Measurements from ENCODE around the gene USP26.
"Not testable (repeated sequence)": the region's sequence is repeated elsewhere in the genome, so short reads cannot be mapped to it uniquely, and the experiment has no call there.

USP26 gene

GRCh38 chrX:133018229-133018628, 78.7 kb downstream of the USP26 start:
- Histone ChIP-seq H3K9ac (ENCODE audit: low read length in 2 of 2) (no peak overlapping the region), H3K27me3 (ENCODE audit: control insufficient read depth in 1 of 2, insufficient read depth in 2 of 2, low read length in 2 of 2) (peaks cover 0 to 11% of the 10 kb centered on the region in 2 donors), H3K36me3 (ENCODE audit: control insufficient read depth in 2 of 2, insufficient read depth in 2 of 2, low read length in 2 of 2) (no peaks in the 10 kb centered on the region), H3K27ac (ENCODE audit: low read length) (no peak overlapping the region), H3K9me3 (ENCODE audit: control insufficient read depth in 2 of 2, low read length in 2 of 2) (no peaks in the 10 kb centered on the region), H3K4me3 (ENCODE audit: low read length in 2 of 2) (no peak overlapping the region), H3K4me1 (ENCODE audit: control insufficient read depth, insufficient read depth, low read length) (no peaks in the 10 kb centered on the region)

- Histone ChIP-seq H3K4me1 (ENCODE audit: control insufficient read depth, insufficient read depth, low read length) (no peaks in the 10 kb centered on the region), H3K36me3 (ENCODE audit: control insufficient read depth in 2 of 2, insufficient read depth in 2 of 2, low read length in 2 of 2) (no peaks in the 10 kb centered on the region), H3K4me3 (ENCODE audit: low read length in 2 of 2) (no peak overlapping the region), H3K27me3 (ENCODE audit: control insufficient read depth in 1 of 2, insufficient read depth in 2 of 2, low read length in 2 of 2) (no peaks in the 10 kb centered on the region), H3K9me3 (ENCODE audit: control insufficient read depth in 2 of 2, low read length in 2 of 2) (peaks cover 0 to 4% of the 10 kb centered on the region in 2 donors), H3K9ac (ENCODE audit: low read length in 2 of 2) (no peak overlapping the region), H3K27ac (ENCODE audit: low read length) (no peak overlapping the region)
These were observed 89.5 kb downstream of the USP26 start for GRCh38 chrX:133007458-133007857.

DNA sequence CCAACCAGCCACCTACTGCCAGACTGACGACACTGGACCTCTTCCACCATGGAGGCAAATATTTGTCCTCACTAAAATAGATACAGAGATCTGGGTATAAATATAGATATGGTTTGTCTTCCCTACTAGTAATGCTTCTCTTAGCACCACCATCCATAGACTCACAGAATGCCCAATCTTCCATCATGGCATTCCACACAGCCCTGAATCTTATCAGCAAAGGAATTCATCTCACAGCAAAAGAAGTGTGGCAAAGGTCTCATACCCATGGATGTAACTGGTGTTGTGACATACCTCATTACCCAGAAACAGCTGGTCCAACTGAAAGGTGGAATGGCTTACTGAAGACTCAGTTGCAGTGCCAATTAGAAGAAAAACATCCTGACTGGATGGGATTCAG, 91.3 kb downstream of the USP26 start:
- Histone ChIP-seq H3K27me3 (ENCODE audit: control insufficient read depth in 1 of 2, insufficient read depth in 2 of 2, low read length in 2 of 2) (no peaks in the 10 kb centered on the region), H3K36me3 (ENCODE audit: control insufficient read depth in 2 of 2, insufficient read depth in 2 of 2, low read length in 2 of 2) (no peaks in the 10 kb centered on the region), H3K4me3 (ENCODE audit: low read length in 2 of 2) (no peak overlapping the region), H3K9me3 (ENCODE audit: control insufficient read depth in 2 of 2, low read length in 2 of 2) (peaks cover 0 to 4% of the 10 kb centered on the region in 2 donors), H3K27ac (ENCODE audit: low read length) (no peak overlapping the region), H3K9ac (ENCODE audit: low read length in 2 of 2) (no peak overlapping the region), H3K4me1 (ENCODE audit: control insufficient read depth, insufficient read depth, low read length) (no peaks in the 10 kb centered on the region)

DNA sequence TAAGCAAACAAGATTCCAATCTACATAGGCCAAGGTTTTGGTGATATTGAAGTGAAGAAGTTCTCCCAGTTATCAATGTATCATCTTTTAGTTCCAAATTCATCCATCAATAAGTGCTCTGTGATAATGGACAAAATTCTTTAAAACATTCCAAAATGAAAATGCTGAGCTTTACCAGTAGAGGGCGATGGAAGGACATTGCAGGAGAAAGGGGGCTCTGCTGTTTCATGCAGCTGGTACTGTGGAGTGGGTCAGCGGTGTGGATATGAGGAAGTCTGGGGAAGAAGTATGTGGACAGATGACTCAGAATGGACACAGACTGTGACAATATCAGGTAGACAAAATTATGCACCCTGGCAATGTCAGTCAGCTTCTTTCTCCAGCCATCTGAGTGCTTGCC, 91.9 kb downstream of the USP26 start:
- Histone ChIP-seq H3K9me3 (ENCODE audit: control insufficient read depth in 2 of 2, low read length in 2 of 2) (peaks cover 0 to 4% of the 10 kb centered on the region in 2 donors), H3K9ac (ENCODE audit: low read length in 2 of 2) (no peak overlapping the region), H3K4me1 (ENCODE audit: control insufficient read depth, insufficient read depth, low read length) (no peaks in the 10 kb centered on the region), H3K4me3 (ENCODE audit: low read length in 2 of 2) (no peak overlapping the region), H3K36me3 (ENCODE audit: control insufficient read depth in 2 of 2, insufficient read depth in 2 of 2, low read length in 2 of 2) (no peaks in the 10 kb centered on the region), H3K27me3 (ENCODE audit: control insufficient read depth in 1 of 2, insufficient read depth in 2 of 2, low read length in 2 of 2) (no peaks in the 10 kb centered on the region), H3K27ac (ENCODE audit: low read length) (no peak overlapping the region)

- Histone ChIP-seq H3K4me1 (ENCODE audit: control insufficient read depth, insufficient read depth, low read length) (no peaks in the 10 kb centered on the region), H3K36me3 (ENCODE audit: control insufficient read depth in 2 of 2, insufficient read depth in 2 of 2, low read length in 2 of 2) (no peaks in the 10 kb centered on the region), H3K9ac (ENCODE audit: low read length in 2 of 2) (no peak overlapping the region), H3K27me3 (ENCODE audit: control insufficient read depth in 1 of 2, insufficient read depth in 2 of 2, low read length in 2 of 2) (peaks cover 0 to 2% of the 10 kb centered on the region in 2 donors), H3K4me3 (ENCODE audit: low read length in 2 of 2) (no peak overlapping the region), H3K9me3 (ENCODE audit: control insufficient read depth in 2 of 2, low read length in 2 of 2) (no peaks in the 10 kb centered on the region), H3K27ac (ENCODE audit: low read length) (no peak overlapping the region)
These were observed 97.7 kb downstream of the USP26 start for GRCh38 chrX:132999209-132999608.

DNA sequence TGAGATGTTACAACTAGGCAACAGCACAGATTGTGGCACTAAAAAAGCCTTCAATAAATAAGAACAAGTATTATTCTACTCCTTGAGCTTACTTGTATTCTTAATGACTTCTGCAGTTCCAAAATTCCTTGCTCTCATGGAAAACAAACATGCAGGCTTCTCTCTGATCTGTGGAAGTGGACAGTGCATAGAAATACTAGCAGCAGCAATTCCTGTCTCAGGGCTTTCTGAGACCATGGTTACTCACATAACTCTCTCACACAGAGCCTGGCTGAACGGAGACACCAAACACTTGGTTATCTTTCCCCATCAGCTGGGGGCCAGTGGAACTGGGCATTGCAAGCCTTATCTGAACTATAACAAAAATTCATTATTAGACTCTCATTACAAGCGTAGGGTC, 106.1 kb downstream of the USP26 start:
- Histone ChIP-seq H3K4me1 (ENCODE audit: control insufficient read depth, insufficient read depth, low read length) (no peaks in the 10 kb centered on the region), H3K27me3 (ENCODE audit: control insufficient read depth in 1 of 2, insufficient read depth in 2 of 2, low read length in 2 of 2) (peaks cover 0 to 2% of the 10 kb centered on the region in 2 donors), H3K9ac (ENCODE audit: low read length in 2 of 2) (no peak overlapping the region), H3K9me3 (ENCODE audit: control insufficient read depth in 2 of 2, low read length in 2 of 2) (no peaks in the 10 kb centered on the region), H3K36me3 (ENCODE audit: control insufficient read depth in 2 of 2, insufficient read depth in 2 of 2, low read length in 2 of 2) (no peaks in the 10 kb centered on the region), H3K4me3 (ENCODE audit: low read length in 2 of 2) (no peak overlapping the region), H3K27ac (ENCODE audit: low read length) (no peak overlapping the region)

DNA sequence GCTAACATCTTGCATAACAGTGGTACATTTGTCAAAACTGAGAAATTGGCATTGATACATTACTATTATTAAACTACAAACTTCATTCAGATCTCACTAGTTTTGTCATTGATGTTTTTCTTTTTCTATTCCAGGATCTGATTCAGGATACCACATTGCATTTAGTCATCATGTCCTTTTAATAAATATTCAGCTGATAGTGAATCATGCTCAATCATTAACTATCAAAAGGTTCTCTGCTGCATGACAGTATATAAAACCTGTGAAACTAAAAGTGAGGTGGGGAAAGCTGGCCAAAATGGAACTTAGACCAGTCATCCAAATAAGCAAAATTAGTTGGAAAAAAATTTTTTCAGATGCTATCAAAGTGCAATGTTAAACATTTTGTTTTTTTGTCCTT, 110.4 kb downstream of the USP26 start:
- H3K4me1 ChIP-seq (ENCODE audit: control insufficient read depth, insufficient read depth, low read length): no peaks in the 10 kb centered on the region
- no peak overlapping the region for H3K9ac ChIP-seq (ENCODE audit: low read length in 2 of 2)
- no peak overlapping the region for H3K27ac ChIP-seq (ENCODE audit: low read length)
- H3K27me3 ChIP-seq (ENCODE audit: control insufficient read depth in 1 of 2, insufficient read depth in 2 of 2, low read length in 2 of 2): peaks cover 0 to 3% of the 10 kb centered on the region in 2 donors
- H3K4me3 ChIP-seq (ENCODE audit: low read length in 2 of 2): no peak overlapping the region
- no peaks in the 10 kb centered on the region for H3K9me3 ChIP-seq (ENCODE audit: control insufficient read depth in 2 of 2, low read length in 2 of 2)
- no peaks in the 10 kb centered on the region for H3K36me3 ChIP-seq (ENCODE audit: control insufficient read depth in 2 of 2, insufficient read depth in 2 of 2, low read length in 2 of 2)

DNA sequence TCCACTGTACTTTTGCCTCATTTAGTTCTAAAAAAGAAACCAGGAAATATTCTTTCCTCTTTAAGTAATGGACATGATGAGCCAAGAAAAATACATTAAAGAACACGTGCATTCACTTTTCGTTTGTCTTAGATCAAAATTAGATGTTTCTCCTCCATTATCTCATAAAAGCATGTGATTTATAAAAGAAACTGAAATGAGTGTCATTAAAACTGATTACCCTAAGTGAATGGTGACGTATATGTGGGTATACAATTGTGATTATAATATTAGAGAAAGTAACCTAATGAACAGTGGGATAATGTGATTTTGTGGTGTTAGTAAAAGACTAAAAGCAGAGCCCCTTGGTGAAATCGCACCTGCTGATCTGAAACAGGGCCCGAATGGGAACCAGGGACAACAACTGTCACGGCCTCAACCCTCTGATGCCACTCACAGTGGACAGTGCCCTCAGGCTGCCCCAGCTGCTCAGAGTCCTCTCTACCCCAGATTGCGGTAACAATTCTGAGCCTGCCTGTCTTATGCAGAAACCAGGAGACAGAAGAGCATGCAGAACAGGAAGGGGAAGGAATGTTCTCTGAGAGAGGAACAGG, 112.8 kb downstream of the USP26 start:
- Histone ChIP-seq H3K9me3 (ENCODE audit: control insufficient read depth in 2 of 2, low read length in 2 of 2) (no peaks in the 10 kb centered on the region), H3K4me3 (ENCODE audit: low read length in 2 of 2) (no peak overlapping the region), H3K4me1 (ENCODE audit: control insufficient read depth, insufficient read depth, low read length) (no peaks in the 10 kb centered on the region), H3K27me3 (ENCODE audit: control insufficient read depth in 1 of 2, insufficient read depth in 2 of 2, low read length in 2 of 2) (peaks cover 0 to 3% of the 10 kb centered on the region in 2 donors), H3K9ac (ENCODE audit: low read length in 2 of 2) (no peak overlapping the region), H3K27ac (ENCODE audit: low read length) (no peak overlapping the region), H3K36me3 (ENCODE audit: control insufficient read depth in 2 of 2, insufficient read depth in 2 of 2, low read length in 2 of 2) (no peaks in the 10 kb centered on the region)

GRCh38 chrX:132983496-132983895, 113.4 kb downstream of the USP26 start:
- H3K4me3 ChIP-seq (ENCODE audit: low read length in 2 of 2): no peak overlapping the region
- no peaks in the 10 kb centered on the region for H3K4me1 ChIP-seq (ENCODE audit: control insufficient read depth, insufficient read depth, low read length)
- H3K9me3 ChIP-seq (ENCODE audit: control insufficient read depth in 2 of 2, low read length in 2 of 2): no peaks in the 10 kb centered on the region
- no peak overlapping the region for H3K27ac ChIP-seq (ENCODE audit: low read length)
- no peak overlapping the region for H3K9ac ChIP-seq (ENCODE audit: low read length in 2 of 2)
- no peaks in the 10 kb centered on the region for H3K36me3 ChIP-seq (ENCODE audit: control insufficient read depth in 2 of 2, insufficient read depth in 2 of 2, low read length in 2 of 2)
- H3K27me3 ChIP-seq (ENCODE audit: control insufficient read depth in 1 of 2, insufficient read depth in 2 of 2, low read length in 2 of 2): peaks cover 0 to 3% of the 10 kb centered on the region in 2 donors

GRCh38 chrX:132980035-132980434, 116.9 kb downstream of the USP26 start:
- not testable (repeated sequence) for H3K4me1 ChIP-seq (ENCODE audit: control insufficient read depth, insufficient read depth, low read length); H3K27ac ChIP-seq (ENCODE audit: low read length); H3K9me3 ChIP-seq (ENCODE audit: control insufficient read depth in 2 of 2, low read length in 2 of 2); H3K9ac ChIP-seq (ENCODE audit: low read length in 2 of 2); H3K36me3 ChIP-seq (ENCODE audit: control insufficient read depth in 2 of 2, insufficient read depth in 2 of 2, low read length in 2 of 2); H3K4me3 ChIP-seq (ENCODE audit: low read length in 2 of 2)
- H3K27me3 ChIP-seq (ENCODE audit: control insufficient read depth in 1 of 2, insufficient read depth in 2 of 2, low read length in 2 of 2): peaks cover 0 to 11% of the 10 kb centered on the region in 2 donors
